ENCODE data around the gene RPS6KA5.
"Not testable (repeated sequence)": the region's sequence is repeated elsewhere in the genome, so short reads cannot be mapped to it uniquely, and the experiment has no call there.

Gene RPS6KA5

DNA sequence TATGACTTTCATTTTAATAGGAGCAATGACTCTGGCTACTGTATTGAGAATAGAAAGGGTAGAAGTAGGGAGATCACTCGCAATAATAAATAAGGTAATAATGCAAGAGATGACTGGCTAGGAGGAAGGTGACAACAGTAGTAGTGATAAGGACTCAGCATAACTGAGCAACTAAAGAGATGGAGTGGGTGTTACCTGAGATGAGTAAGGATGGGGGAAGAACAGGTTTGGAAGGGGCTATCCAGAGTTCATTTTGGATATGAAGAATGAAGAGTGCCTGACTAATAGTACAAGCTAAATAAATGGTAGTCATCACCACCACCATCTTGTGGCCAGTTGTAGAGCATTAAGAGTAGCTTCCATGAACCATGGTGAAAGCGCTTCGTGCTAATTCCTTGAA, 101.1 kb downstream of the RPS6KA5 start:
- no peak for DNase-seq (ENCODE audit: extremely low read depth, low read depth)
- TF ChIP-seq, protein P1, sequence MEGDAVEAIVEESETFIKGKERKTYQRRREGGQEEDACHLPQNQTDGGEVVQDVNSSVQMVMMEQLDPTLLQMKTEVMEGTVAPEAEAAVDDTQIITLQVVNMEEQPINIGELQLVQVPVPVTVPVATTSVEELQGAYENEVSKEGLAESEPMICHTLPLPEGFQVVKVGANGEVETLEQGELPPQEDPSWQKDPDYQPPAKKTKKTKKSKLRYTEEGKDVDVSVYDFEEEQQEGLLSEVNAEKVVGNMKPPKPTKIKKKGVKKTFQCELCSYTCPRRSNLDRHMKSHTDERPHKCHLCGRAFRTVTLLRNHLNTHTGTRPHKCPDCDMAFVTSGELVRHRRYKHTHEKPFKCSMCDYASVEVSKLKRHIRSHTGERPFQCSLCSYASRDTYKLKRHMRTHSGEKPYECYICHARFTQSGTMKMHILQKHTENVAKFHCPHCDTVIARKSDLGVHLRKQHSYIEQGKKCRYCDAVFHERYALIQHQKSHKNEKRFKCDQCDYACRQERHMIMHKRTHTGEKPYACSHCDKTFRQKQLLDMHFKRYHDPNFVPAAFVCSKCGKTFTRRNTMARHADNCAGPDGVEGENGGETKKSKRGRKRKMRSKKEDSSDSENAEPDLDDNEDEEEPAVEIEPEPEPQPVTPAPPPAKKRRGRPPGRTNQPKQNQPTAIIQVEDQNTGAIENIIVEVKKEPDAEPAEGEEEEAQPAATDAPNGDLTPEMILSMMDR (IDR thresholded peaks at IDR 0.05; ENCODE audit: low read depth, low read length) = no peak

DNA sequence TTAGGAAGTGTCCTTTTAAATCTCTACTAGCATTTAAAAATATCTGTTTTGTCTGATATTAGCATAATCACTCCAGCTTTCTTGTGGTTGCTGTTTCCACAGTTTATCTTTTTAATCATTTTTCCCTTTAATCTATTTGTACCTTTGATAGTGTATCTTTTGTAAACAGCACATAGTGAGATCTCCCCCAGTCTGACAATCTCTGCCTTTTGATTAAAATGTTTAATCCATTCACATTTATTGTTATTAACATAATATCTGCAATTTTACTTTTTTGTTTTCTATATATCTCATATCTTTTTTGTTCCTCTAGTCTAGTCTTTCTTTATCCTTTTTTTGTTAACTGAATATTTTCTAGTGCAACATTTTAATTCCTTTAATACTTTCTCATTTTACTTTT, 104.2 kb downstream of the RPS6KA5 start:
- no peak for DNase-seq (ENCODE audit: extremely low read depth, low read depth)
- TF ChIP-seq, protein P1 (IDR thresholded peaks at IDR 0.05; ENCODE audit: low read depth, low read length) = no peak

DNA sequence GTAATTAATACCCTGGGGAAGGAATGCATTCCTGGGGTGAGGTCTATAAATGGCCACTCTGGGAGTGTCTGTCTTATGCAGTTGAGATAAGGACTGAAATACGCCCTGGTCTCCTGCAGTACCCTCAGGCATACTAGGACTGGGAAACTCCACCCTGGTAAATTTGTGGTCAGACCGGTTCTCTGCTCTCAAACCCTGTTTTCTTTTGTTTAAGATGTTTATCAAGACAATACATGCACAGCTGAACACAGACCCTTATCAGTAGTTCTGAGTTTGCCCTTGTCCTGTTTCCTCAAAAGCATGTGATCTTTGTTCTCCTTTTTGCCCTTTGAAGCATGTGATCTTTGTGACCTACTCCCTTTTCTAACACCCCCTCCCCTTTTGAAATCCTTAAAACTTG, 106.8 kb downstream of the RPS6KA5 start:
- DNase-seq (ENCODE audit: extremely low read depth, low read depth) = not testable (repeated sequence)

DNA sequence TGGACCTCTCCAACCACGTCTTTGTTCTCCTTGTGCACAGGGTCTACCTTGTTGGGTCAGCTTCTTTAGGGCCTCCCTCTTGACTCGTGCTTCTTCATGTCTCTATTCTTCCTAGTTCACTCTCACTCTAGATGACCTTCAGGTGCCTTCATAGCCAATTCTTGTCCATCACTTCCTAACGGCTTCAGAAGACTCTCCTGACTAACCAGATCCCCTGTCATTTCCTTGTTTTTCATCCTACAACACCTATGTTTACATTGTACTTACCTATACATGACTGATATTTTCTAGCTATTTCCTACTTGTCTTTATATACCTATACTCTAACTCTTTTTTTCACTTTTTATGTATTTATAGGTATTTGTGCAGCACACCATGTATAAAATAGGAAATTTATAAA, 117.1 kb downstream of the RPS6KA5 start:
- TF ChIP-seq, protein P1 (IDR thresholded peaks at IDR 0.05; ENCODE audit: low read depth, low read length) = no peak
- no peak for DNase-seq (ENCODE audit: extremely low read depth, low read depth)

DNA sequence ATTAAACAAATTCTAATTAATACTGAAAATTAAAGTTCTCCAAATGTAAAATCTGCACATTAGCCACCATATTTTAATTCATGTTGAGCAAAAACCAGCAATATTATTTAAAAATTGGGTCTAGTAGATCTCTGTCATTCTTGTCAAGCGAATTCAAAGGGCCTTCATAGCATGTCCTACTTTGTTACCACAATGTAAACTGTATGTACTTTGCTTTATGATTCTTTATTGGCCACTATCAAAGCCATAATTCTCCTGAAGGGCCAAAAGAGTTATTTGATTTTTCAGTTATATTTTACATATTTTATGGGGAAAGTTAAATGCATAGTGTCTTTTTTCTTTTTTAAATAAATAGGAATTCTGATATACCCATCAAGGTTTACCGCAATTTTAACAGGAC, 117.9 kb downstream of the RPS6KA5 start:
- no peak for DNase-seq (ENCODE audit: extremely low read depth, low read depth)
- TF ChIP-seq, protein P1 (IDR thresholded peaks at IDR 0.05; ENCODE audit: low read depth, low read length) = no peak

DNA sequence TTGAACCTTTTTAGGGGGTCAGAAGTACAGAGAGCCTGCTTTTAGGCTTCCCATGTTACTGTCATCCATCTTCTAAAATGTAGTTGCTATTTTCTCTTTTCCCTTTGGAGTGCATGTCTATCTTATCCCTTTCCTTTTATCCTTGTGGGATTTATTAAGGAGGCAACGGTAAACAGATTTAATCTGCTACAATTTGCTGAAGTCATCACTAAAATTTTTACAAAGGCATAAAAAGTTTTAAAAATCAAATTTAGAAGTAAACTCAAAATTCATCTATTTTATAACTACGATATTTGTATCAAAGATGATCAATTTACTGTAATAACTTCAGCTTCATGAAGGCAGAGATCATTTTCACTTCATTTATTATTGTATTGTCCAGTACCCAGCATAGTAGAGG, 118.7 kb downstream of the RPS6KA5 start:
- DNase-seq (ENCODE audit: extremely low read depth, low read depth) = no peak
- TF ChIP-seq, protein P1 (IDR thresholded peaks at IDR 0.05; ENCODE audit: low read depth, low read length) = no peak

DNA sequence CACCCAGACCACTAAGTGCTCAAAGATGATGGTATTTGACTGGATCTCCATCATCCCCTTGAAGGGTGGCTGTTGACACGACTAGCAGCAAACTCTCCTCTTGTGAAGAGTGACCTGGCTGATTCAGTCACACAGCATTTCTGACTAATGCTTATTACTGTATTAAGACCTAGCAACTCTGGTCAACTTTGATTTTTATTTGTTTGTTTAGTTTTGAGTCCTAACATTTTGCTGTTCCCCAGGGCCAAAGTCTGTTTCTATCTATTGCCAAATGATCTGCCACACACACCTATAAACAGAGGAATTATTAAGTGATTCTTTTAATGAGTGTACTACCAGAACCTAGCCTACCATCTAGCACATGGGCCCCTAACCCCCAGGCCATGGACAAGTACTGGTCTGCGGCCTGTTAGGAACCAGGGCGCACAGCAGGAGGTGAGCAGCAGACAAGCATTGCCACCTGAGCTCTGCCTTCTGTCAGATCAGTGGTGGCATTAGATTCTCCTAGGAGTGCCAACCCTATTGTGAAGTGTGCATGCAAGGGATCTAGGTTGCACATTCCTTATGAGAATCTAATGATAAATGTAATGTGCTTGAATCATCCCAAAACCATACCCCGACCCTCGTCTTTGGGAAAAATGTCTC, 120.0 kb downstream of the RPS6KA5 start:
- no peak for DNase-seq (ENCODE audit: extremely low read depth, low read depth)
- TF ChIP-seq, protein P1 (IDR thresholded peaks at IDR 0.05; ENCODE audit: low read depth, low read length) = no peak

DNA sequence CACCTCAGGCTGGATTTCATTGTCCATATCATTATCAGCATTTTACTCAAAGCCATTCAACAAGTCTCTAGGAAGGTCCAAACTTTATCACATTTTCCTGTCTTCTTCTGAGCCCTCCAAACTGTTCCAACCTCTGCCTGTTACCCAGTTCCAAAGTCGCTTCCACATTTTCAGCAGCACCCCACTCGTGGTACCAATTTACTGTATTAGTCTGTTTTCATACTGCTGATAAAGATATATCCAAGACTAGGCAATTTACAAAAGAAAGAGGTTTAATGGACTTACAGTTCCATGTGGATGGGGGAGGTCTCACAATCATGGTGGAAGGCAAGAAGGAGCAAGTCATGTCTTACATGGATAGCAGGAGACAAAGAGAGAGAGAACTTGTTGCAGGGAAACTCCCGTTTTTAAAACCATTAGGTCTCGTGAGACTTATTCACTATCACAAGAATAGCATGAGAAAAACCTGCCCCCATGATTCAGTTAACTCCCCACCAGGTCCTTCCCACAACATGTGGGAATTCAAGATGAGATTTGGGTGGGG, 121.1 kb downstream of the RPS6KA5 start:
- DNase-seq (ENCODE audit: extremely low read depth, low read depth) = not testable (repeated sequence)

Measured in AG09319 (cell line).